ENCODE measurements around the gene SYT2.

SYT2 gene

GRCh38 chr1:202680586-202681352 lies 29.5 kb downstream of the SYT2 start:
- Mint-ChIP-seq H3K36me3 (ENCODE audit: low read depth) (no peaks in the 10 kb centered on the region), H3K27ac (no peak overlapping the region), H3K9me3 (no peaks in the 10 kb centered on the region), H3K4me3 (no peak overlapping the region), H3K27me3 (ENCODE audit: low read depth) (peaks cover 9% of the 10 kb centered on the region), H3K4me1 (ENCODE audit: low read depth) (no peaks in the 10 kb centered on the region)
- no peak for DNase-seq (ENCODE audit: low spot score)

GRCh38 chr1:202679406-202680177 lies 30.7 kb downstream of the SYT2 start:
- no peak for DNase-seq (ENCODE audit: low spot score)
- Mint-ChIP-seq H3K27ac (no peak overlapping the region), H3K9me3 (no peaks in the 10 kb centered on the region), H3K36me3 (ENCODE audit: low read depth) (no peaks in the 10 kb centered on the region), H3K27me3 (ENCODE audit: low read depth) (peaks cover 12% of the 10 kb centered on the region), H3K4me3 (no peak overlapping the region), H3K4me1 (ENCODE audit: low read depth) (no peaks in the 10 kb centered on the region)

GRCh38 chr1:202677433-202677832 lies 32.8 kb downstream of the SYT2 start:
- Mint-ChIP-seq H3K36me3 (ENCODE audit: low read depth) (no peaks in the 10 kb centered on the region), H3K27me3 (ENCODE audit: low read depth) (peaks cover 10% of the 10 kb centered on the region), H3K4me3 (no peak overlapping the region), H3K9me3 (no peaks in the 10 kb centered on the region), H3K4me1 (ENCODE audit: low read depth) (no peaks in the 10 kb centered on the region), H3K27ac (no peak overlapping the region)
- no peak for DNase-seq (ENCODE audit: low spot score)

GRCh38 chr1:202673531-202673930 lies 36.7 kb downstream of the SYT2 start:
- H3K4me1 Mint-ChIP-seq (ENCODE audit: low read depth), result no peaks in the 10 kb centered on the region
- H3K4me3 Mint-ChIP-seq, result no peak overlapping the region
- peaks cover 6% of the 10 kb centered on the region for H3K27me3 Mint-ChIP-seq (ENCODE audit: low read depth)

GRCh38 chr1:202671399-202671798 lies 38.9 kb downstream of the SYT2 start:
- Mint-ChIP-seq H3K36me3 (ENCODE audit: low read depth) (no peaks in the 10 kb centered on the region), H3K27ac (no peak overlapping the region), H3K4me1 (ENCODE audit: low read depth) (no peaks in the 10 kb centered on the region), H3K9me3 (no peaks in the 10 kb centered on the region), H3K27me3 (ENCODE audit: low read depth) (peaks cover 6% of the 10 kb centered on the region), H3K4me3 (no peak overlapping the region)
- DNase-seq (ENCODE audit: low spot score), result no peak

More at GRCh38 chr1:202673531-202673930, 36.7 kb downstream of the SYT2 start:
- H3K27ac Mint-ChIP-seq, result no peak overlapping the region
- DNase-seq (ENCODE audit: low spot score), result no peak
- no peaks in the 10 kb centered on the region for H3K9me3 Mint-ChIP-seq
- H3K36me3 Mint-ChIP-seq (ENCODE audit: low read depth), result no peaks in the 10 kb centered on the region

- peaks cover 18% of the 10 kb centered on the region for H3K27me3 Mint-ChIP-seq (ENCODE audit: low read depth)
- H3K9me3 Mint-ChIP-seq, result no peaks in the 10 kb centered on the region
- H3K4me3 Mint-ChIP-seq, result no peak overlapping the region
- DNase-seq (ENCODE audit: low spot score), result no peak
- H3K4me1 Mint-ChIP-seq (ENCODE audit: low read depth), result no peaks in the 10 kb centered on the region
- H3K27ac Mint-ChIP-seq, result no peak overlapping the region
- H3K36me3 Mint-ChIP-seq (ENCODE audit: low read depth), result no peaks in the 10 kb centered on the region
These were observed 44.8 kb downstream of the SYT2 start for GRCh38 chr1:202665417-202665816.

GRCh38 chr1:202664083-202664482 lies 46.2 kb downstream of the SYT2 start:
- no peak overlapping the region for H3K4me3 Mint-ChIP-seq
- no peaks in the 10 kb centered on the region for H3K9me3 Mint-ChIP-seq
- H3K36me3 Mint-ChIP-seq (ENCODE audit: low read depth), result no peaks in the 10 kb centered on the region
- H3K4me1 Mint-ChIP-seq (ENCODE audit: low read depth), result no peaks in the 10 kb centered on the region
- no peak for DNase-seq (ENCODE audit: low spot score)
- H3K27ac Mint-ChIP-seq, result no peak overlapping the region
- peaks cover 18% of the 10 kb centered on the region for H3K27me3 Mint-ChIP-seq (ENCODE audit: low read depth)

GRCh38 chr1:202663131-202663530 lies 47.1 kb downstream of the SYT2 start:
- Mint-ChIP-seq H3K9me3 (no peaks in the 10 kb centered on the region), H3K36me3 (ENCODE audit: low read depth) (no peaks in the 10 kb centered on the region), H3K27ac (no peak overlapping the region), H3K27me3 (ENCODE audit: low read depth) (peaks cover 18% of the 10 kb centered on the region), H3K4me1 (ENCODE audit: low read depth) (no peaks in the 10 kb centered on the region), H3K4me3 (no peak overlapping the region)
- no peak for DNase-seq (ENCODE audit: low spot score)

GRCh38 chr1:202662081-202662480 lies 48.2 kb downstream of the SYT2 start:
- peaks cover 18% of the 10 kb centered on the region for H3K27me3 Mint-ChIP-seq (ENCODE audit: low read depth)
- no peaks in the 10 kb centered on the region for H3K4me1 Mint-ChIP-seq (ENCODE audit: low read depth)
- no peaks in the 10 kb centered on the region for H3K9me3 Mint-ChIP-seq

GRCh38 chr1:202661136-202661845 lies 49.0 kb downstream of the SYT2 start:
- no peaks in the 10 kb centered on the region for H3K9me3 Mint-ChIP-seq
- no peak for DNase-seq (ENCODE audit: low spot score)
- H3K4me3 Mint-ChIP-seq, result no peak overlapping the region
- H3K27ac Mint-ChIP-seq, result no peak overlapping the region
- no peaks in the 10 kb centered on the region for H3K36me3 Mint-ChIP-seq (ENCODE audit: low read depth)
- peaks cover 22% of the 10 kb centered on the region for H3K27me3 Mint-ChIP-seq (ENCODE audit: low read depth)
- H3K4me1 Mint-ChIP-seq (ENCODE audit: low read depth), result no peaks in the 10 kb centered on the region

More at GRCh38 chr1:202662081-202662480, 48.2 kb downstream of the SYT2 start:
- no peak overlapping the region for H3K4me3 Mint-ChIP-seq
- no peaks in the 10 kb centered on the region for H3K36me3 Mint-ChIP-seq (ENCODE audit: low read depth)
- DNase-seq (ENCODE audit: low spot score), result no peak
- no peak overlapping the region for H3K27ac Mint-ChIP-seq

- Mint-ChIP-seq H3K4me1 (ENCODE audit: low read depth) (no peaks in the 10 kb centered on the region), H3K27me3 (ENCODE audit: low read depth) (peaks cover 22% of the 10 kb centered on the region), H3K9me3 (no peaks in the 10 kb centered on the region), H3K4me3 (no peak overlapping the region), H3K36me3 (ENCODE audit: low read depth) (no peaks in the 10 kb centered on the region), H3K27ac (no peak overlapping the region)
- no peak for DNase-seq (ENCODE audit: low spot score)
These were observed 50.3 kb downstream of the SYT2 start for GRCh38 chr1:202659974-202660373.

GRCh38 chr1:202659541-202659940 lies 50.7 kb downstream of the SYT2 start:
- H3K27ac Mint-ChIP-seq, result no peak overlapping the region
- peaks cover 23% of the 10 kb centered on the region for H3K27me3 Mint-ChIP-seq (ENCODE audit: low read depth)
- H3K9me3 Mint-ChIP-seq, result no peaks in the 10 kb centered on the region
- H3K4me3 Mint-ChIP-seq, result no peak overlapping the region
- DNase-seq (ENCODE audit: low spot score), result no peak
- no peaks in the 10 kb centered on the region for H3K36me3 Mint-ChIP-seq (ENCODE audit: low read depth)
- no peaks in the 10 kb centered on the region for H3K4me1 Mint-ChIP-seq (ENCODE audit: low read depth)

GRCh38 chr1:202658769-202659168 lies 51.5 kb downstream of the SYT2 start:
- Mint-ChIP-seq H3K4me3 (no peak overlapping the region), H3K27me3 (ENCODE audit: low read depth) (peaks cover 19% of the 10 kb centered on the region), H3K36me3 (ENCODE audit: low read depth) (no peaks in the 10 kb centered on the region), H3K4me1 (ENCODE audit: low read depth) (no peaks in the 10 kb centered on the region), H3K9me3 (no peaks in the 10 kb centered on the region), H3K27ac (no peak overlapping the region)
- DNase-seq (ENCODE audit: low spot score), result no peak

GRCh38 chr1:202658251-202658759 lies 51.9 kb downstream of the SYT2 start:
- Mint-ChIP-seq H3K4me1 (ENCODE audit: low read depth) (no peaks in the 10 kb centered on the region), H3K36me3 (ENCODE audit: low read depth) (no peaks in the 10 kb centered on the region), H3K4me3 (no peak overlapping the region), H3K27ac (no peak overlapping the region), H3K27me3 (ENCODE audit: low read depth) (peaks cover 19% of the 10 kb centered on the region), H3K9me3 (no peaks in the 10 kb centered on the region)
- no peak for DNase-seq (ENCODE audit: low spot score)
